Activated CD4-positive, alpha-beta T cell treated with anti-CD3 and anti-CD28 coated beads, Interleukin-2, Interleukin-4, amounts not matched to agents 100 ng/mL and 50 ng/mL, durations not matched to agents 16 hours and 8 hours (primary cell): ENCODE data around the gene LEF1.
"Not testable (repeated sequence)": the region's sequence is repeated elsewhere in the genome, so short reads cannot be mapped to it uniquely, and the experiment has no call there.

Experiments used
- DNase-seq: peaks from one replicate; pipeline ENCODE4 v3.0.0-alpha.2; 2020; ENCODE audit warnings: low spot score

The LEF1 gene

DNA sequence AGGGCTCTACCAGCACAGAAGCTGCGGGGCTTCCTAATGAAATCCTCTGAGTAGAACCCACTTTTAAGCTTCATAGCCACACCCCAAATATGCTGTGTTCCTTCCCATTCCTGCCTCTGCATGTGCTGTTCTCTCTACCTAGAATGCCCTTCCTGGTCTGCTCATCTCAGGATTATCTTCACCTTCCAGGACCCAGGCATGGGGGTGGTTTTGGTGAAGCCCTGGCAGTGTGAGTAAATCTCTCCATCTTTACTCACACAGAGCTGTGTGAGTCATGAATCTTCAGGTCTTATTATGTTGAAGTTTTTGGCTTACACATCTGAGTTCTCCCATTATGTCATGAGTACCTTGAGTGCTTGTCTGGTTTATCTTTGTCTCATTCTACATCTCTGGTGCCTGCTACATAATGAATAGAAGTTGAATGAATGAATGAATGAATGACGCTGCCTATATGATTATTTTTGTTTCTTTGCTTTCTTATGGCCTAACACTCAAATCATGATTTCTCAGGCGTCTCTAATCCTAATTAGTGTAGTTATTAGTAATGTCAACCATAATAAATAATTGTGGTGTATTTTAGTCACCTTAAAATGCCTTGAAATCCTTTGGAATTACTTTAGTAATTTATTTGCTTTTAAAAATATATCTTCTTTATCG is 137.2 kb downstream of the LEF1 start:
- peak; percentile 28 for DNase-seq

- DNase-seq: peak; percentile 72
Measured at GRCh38 chr4:108030332-108030731, 138.4 kb downstream of the LEF1 start.

GRCh38 chr4:108029731-108030130 is 139.0 kb downstream of the LEF1 start:
- DNase-seq: no peak

DNA sequence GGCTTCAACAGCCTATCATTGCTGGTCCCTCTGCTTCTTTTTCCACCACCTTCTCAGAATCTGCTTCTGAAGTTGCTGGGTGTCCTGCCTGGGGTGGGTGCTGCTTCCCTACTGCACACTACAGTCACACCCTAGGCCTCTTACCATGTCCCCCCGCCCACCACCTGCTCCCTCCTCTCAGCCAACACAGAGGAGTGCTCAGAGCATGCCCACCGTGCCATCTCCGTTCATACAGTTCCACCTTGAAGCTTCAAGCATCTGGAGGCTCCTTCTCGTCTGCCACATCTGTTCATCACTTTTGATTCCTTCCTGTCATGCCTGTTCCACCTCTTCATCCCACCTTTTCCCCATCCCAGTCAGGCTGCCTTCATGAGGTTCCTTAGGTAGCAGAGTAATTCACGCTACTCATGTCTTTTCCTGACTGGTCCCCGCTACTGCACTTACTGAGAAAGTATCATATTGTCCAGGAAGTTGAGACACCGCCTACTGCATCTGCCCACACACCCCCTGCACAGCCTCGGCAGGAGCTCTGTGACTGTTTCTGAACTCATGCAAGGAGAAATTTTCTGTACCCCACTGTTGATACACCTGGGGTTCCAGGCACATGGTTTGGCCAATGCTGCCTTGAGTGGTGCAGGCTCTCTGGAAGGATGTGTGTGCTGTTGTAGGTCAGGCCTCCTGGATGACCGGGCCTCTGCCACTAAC is 139.6 kb downstream of the LEF1 start:
- peak; percentile 28 for DNase-seq

DNA sequence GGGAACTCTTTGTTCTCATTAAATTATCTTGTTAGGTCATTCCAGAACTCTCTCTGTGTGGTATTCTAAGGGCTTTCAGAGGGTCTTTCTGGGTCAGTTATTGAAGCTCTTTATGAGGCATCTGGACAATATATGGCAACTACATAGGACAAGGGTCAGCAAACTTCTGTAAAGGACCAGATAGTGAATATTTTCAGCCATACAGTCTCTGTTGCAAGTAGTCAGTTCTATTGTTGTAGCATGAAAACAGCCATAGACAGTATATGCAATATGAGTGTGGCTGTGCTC is 143.9 kb downstream of the LEF1 start:
- DNase-seq: no peak

DNA sequence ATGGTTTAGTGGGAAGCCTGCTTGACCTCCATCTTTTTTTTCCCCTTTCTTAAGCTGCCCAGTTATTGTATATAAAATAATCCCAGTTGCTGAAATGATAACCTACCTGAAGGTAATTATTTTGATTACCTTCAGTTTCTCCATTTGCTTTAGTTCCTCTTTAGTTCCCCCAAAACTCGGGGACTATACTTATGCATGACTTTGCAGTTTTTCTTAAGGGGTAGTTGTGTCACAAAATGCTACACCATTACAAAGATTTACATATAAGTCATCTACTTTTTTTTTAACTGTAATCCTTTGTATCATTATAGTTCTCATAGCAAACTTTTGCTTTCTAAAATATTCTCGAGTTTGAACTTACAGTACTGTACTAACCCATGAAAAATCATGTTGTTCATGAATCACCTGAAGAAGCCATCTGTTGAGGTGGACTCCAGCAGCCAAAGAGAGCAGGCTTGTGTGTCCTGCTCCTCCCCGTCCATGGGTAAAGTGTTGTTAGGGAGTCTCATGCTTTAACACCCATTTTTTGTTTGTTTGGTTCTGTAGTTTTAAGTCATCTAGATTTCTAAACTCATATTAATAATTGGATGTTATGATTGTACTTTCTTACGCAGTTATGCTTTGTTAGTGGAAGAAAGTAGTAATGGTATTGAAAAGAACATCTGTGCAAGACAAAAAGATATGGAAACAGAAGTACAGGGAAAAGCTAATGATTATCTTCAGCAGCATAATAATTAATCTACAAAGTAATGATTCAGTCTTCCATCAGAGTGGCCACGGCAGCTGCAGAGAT is 144.5 kb downstream of the LEF1 start:
- no peak for DNase-seq

DNA sequence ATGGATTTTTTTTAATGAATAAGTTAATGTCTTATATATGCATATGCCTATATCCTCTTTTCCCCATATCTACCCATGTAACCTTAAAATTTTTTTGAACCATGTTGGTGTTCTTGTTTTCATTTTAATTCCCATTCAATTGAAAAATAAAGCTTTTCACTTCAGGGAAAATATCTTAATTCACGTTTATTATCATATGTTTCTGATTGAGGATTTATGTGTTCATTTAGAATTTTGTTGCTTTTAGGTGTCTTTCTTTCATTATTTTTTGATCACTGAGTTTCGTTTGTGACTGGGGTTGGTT is 149.9 kb downstream of the LEF1 start:
- no peak for DNase-seq

GRCh38 chr4:108018040-108018883 is 150.5 kb downstream of the LEF1 start:
- peak; percentile 81 for DNase-seq

- DNase-seq: no peak
Measured at GRCh38 chr4:108013955-108014354, 154.8 kb downstream of the LEF1 start.

DNA sequence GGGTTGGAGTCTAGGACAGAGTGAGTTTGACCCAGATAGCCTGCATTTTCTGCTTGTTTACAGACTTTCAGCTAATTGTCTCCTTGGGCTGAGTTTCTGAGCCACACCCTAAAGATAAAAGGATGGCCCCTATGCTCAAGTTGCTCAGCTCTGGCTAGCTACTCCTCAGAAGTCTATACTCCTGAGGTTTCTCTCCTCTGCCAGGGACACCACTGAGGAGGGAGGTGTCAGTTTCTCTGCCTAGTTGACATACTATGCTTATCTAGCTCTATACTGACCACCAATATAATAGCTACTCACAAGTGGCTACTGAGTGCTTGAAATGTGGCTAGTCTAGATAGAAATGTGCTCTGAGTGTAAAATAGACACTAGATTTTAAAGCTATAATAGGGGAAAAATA is 155.4 kb downstream of the LEF1 start:
- DNase-seq: no peak

- not testable (repeated sequence) for DNase-seq
Measured at GRCh38 chr4:108012382-108012781, 156.3 kb downstream of the LEF1 start.

DNA sequence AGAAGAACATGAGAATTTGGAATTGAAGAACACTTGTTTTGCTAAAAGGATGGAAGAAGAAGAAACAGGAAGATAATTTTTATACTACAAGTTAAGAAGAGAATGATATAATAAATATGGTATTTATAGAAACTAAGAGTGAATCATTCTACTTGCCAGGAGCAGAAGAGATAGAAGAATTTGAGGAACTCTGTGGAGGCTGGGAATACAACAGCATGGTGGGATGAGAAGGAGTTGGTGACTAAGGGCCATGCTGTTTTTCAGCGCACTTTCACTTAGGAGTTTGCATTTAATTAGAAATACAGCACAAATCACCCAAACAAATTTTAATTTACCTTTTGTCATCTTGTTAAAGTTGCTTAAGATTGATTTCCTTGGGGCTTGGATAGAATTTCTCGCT is 158.6 kb downstream of the LEF1 start:
- no peak for DNase-seq

- DNase-seq: no peak
Measured at GRCh38 chr4:108008721-108009120, 160.0 kb downstream of the LEF1 start.

DNA sequence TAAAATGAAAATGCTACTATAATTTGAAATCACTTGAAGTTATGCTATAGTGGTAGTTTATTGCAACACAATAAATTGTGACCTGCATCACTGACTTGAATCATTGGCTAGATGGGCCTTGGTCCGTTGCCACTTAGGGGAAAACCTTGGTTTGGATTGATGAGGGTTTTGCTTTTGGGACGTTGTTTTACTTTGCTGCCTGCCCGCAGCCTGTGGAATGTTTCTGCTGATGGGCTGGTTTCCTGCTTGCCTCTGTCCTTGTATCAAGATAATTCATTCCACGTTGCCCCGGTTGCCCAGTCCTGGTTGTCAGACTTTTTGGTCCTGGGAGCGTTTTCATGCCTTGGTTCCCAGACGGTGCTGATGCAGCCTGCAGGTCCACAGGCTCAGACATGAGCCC is 160.7 kb downstream of the LEF1 start:
- DNase-seq: no peak

- DNase-seq: no peak
Measured at GRCh38 chr4:108006361-108006760, 162.4 kb downstream of the LEF1 start.

DNA sequence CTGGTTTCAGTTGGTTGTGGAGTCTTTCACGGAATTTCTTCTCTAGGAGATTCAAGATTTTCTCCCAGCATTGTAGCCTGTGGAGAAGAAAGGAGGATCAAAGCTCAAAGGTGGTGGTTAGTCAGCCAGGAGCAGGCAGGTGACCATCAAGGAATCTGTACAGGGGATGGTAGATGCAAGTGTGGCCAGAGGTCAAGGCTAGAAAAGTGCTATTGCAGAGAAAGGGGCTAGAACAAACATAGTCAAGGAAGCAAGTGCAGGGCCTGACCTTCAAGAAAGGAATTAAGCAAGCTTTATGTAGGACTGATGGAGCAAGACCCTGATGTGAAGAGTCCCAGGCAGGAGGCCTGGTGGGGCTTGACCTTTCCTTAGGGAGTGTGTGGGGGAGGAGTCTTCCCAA is 162.9 kb downstream of the LEF1 start:
- no peak for DNase-seq

- DNase-seq: no peak
Measured at GRCh38 chr4:108004646-108005045, 164.1 kb downstream of the LEF1 start.

DNA sequence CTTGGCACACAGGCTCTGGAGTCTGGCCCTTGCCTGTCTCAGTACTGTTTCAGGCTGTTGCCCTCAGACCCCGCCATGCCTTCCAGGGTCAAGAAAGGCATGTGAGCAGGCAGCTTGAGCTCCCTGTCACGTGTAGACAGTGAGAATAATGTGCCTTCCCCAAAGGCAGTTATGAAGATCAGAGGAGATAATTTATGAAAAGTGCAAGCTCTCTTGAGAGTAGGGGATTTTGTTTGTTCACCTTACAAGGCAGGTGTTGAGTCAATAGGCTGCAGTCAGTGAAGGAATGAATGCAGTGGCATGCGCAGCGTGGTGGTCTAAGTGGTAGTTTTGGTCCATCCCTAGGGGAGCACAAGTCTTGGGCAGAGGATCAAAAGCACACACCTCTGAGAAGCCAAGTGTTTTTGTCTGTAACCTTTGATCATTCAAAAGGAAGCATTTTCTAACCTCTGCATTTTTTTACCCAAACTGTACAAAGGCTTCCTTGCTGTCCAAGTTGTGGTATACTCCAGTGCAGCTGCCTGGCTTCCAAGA is 164.7 kb downstream of the LEF1 start:
- no peak for DNase-seq

GRCh38 chr4:108001540-108002135 is 167.1 kb downstream of the LEF1 start:
- DNase-seq: no peak

- DNase-seq: no peak
Measured at GRCh38 chr4:107999932-108000539, 168.7 kb downstream of the LEF1 start.

DNA sequence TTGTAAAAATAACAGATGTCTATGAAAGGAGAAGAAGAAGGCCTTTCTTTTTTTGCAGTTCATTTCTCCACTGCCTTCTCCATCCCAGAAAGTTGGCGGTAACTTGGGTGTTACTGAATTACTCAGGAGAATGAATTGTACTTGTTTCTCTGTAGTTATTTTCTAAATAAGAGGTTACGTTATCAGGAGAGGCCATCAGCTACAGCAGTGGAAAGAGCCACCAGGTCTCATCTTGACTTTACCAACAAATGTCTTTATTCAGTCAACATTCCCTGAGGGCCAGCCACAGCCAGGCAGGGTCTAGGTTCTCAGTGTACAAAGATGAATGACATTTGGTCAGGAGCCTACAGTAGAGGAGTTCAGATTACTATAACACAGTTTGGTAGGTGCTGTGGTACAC is 170.9 kb downstream of the LEF1 start:
- DNase-seq: no peak
